Measurements from ENCODE around the gene HSPD1. TPM values are rescaled to one million over a fixed set of nuclear protein-coding genes. Genes with fewer than 3 reads are reported as not detected.
"Not testable (repeated sequence)": the region's sequence is repeated elsewhere in the genome, so short reads cannot be mapped to it uniquely, and the experiment has no call there.

Gene HSPD1
- total and polyA plus RNA-seq, 10 of the 15 experiments (the other 5 are each of a cell fraction or from before 2014, with no cell fraction given), result 345 to 1,169 (median 695) TPM

- FAIRE-seq; H3K4me3 ChIP-seq; ATAC-seq; H4K20me1 ChIP-seq (ENCODE audit: control insufficient read depth, insufficient read depth); H3K4me1 ChIP-seq (ENCODE audit: control insufficient read depth, insufficient read depth, low read length); H3K9ac ChIP-seq (ENCODE audit: control insufficient read depth, insufficient read depth, low read length); H3K9me3 ChIP-seq (replicated peaks; ENCODE audit: control insufficient read depth, insufficient read depth, low read length); BruUV-seq (replicated peaks); in situ Hi-C loops (cut with MboI); H3K27me3 ChIP-seq (replicated peaks in 1 of 2; ENCODE audit: control insufficient read depth in 2 of 2, insufficient read depth in 2 of 2, low read length in 1 of 2); H3K4me2 ChIP-seq (ENCODE audit: control insufficient read depth, insufficient read depth); DNase-seq (ENCODE audit: low read depth, low spot score); H3K27ac ChIP-seq (ENCODE audit: control insufficient read depth, insufficient read depth); H3K36me3 ChIP-seq (ENCODE audit: control insufficient read depth in 2 of 2, insufficient read depth in 2 of 2, low read length in 1 of 2): not testable (repeated sequence)
- TF ChIP-seq NFYB (IDR thresholded peaks at IDR 0.05; ENCODE audit: insufficient read depth, low read depth, low read length), result peak; percentile 81
- Histone ChIP-seq H3K79me2 (ENCODE audit: control insufficient read depth, insufficient read depth, low read length) (peaks cover 25% of the 10 kb centered on the region), H2AFZ (ENCODE audit: control insufficient read depth, low read depth, low read length) (peak overlapping the region; percentile 25; the same call in 1 of the 2 replicates)
- intact Hi-C loops (cut with micrococcal nuclease; ENCODE audit: unreplicated experiment), result loop anchor here (5.0 kb wide), 1 partner anchor 256 kb away; the partner anchor contains the start of gene MARS2
- ChIA-PET CTCF (interaction anchor here (1.5 kb wide), 2 partner anchors 8 to 27 kb away, joined by 3 read pairs; no protein-coding TSS in a partner anchor), POLR2A (interaction anchor here (1.8 to 4.8 kb wide), 3 partner anchors 10 to 49 kb away, joined by 10 to 63 read pairs (median 43); partner anchors contain the start of genes HSPD1, HSPE1 and SF3B1), SMC1A (ENCODE audit: uncharacterized antibody, unreplicated experiment) (interaction anchor here (0.6 to 3.8 kb wide), 4 partner anchors 14 to 62 kb away, joined by 3 to 32 read pairs (median 3); partner anchors contain the start of gene SF3B1), RAD21 (ENCODE audit: unreplicated experiment) (interaction anchor here (4.2 kb wide), 1 partner anchor 16 kb away, joined by 38 read pairs; the partner anchor contains the start of gene SF3B1)
- WGBS (ENCODE audit: insufficient coverage, insufficient replicate concordance, low lambda C conversion rate, missing lambda C conversion rate), result 67% methylated on average over 6 of the region's 6 CpGs
These were observed 48.7 kb downstream of the HSPD1 start for GRCh38 chr2:197450935-197451358.

GRCh38 chr2:197450465-197450864 lies 49.2 kb downstream of the HSPD1 start:
- no peak for DNase-seq (ENCODE audit: low read depth, low spot score)
- no peaks in the 10 kb centered on the region for H3K4me1 ChIP-seq (ENCODE audit: control insufficient read depth, insufficient read depth, low read length)
- no peak overlapping the region for H3K4me3 ChIP-seq
- no peaks in the 10 kb centered on the region for H3K36me3 ChIP-seq (ENCODE audit: control insufficient read depth in 2 of 2, insufficient read depth in 2 of 2, low read length in 1 of 2)
- H4K20me1 ChIP-seq (ENCODE audit: control insufficient read depth, insufficient read depth), result no peaks in the 10 kb centered on the region
- no peak for ATAC-seq
- H3K9ac ChIP-seq (ENCODE audit: control insufficient read depth, insufficient read depth, low read length), result no peak overlapping the region
- H3K79me2 ChIP-seq (ENCODE audit: control insufficient read depth, insufficient read depth, low read length), result peaks cover 20% of the 10 kb centered on the region
- H3K4me2 ChIP-seq (ENCODE audit: control insufficient read depth, insufficient read depth), result no peak overlapping the region
- H3K27me3 ChIP-seq (replicated peaks in 1 of 2; ENCODE audit: control insufficient read depth in 2 of 2, insufficient read depth in 2 of 2, low read length in 1 of 2), result no peaks in the 10 kb centered on the region
- H3K27ac ChIP-seq (ENCODE audit: control insufficient read depth, insufficient read depth), result no peak overlapping the region
- H3K9me3 ChIP-seq (replicated peaks; ENCODE audit: control insufficient read depth, insufficient read depth, low read length), result no peaks in the 10 kb centered on the region; the same call in 2 of the 3 replicates
- BruUV-seq (replicated peaks), result no TSS peak
- H2AFZ ChIP-seq (ENCODE audit: control insufficient read depth, low read depth, low read length), result no peak overlapping the region
- FAIRE-seq, result no peak
- TF ChIP-seq PAX8 (IDR thresholded peaks at IDR 0.05) (no peak), CHD4 (IDR thresholded peaks at IDR 0.05) (no peak), HDAC2 (IDR thresholded peaks at IDR 0.05) (no peak), ELK1 (IDR thresholded peaks at IDR 0.05; ENCODE audit: low read depth, low read length) (no peak)
- in situ Hi-C loops (cut with MboI) (no loop called here), intact Hi-C loops (cut with micrococcal nuclease; ENCODE audit: unreplicated experiment) (loop anchor here (5.0 kb wide), 1 partner anchor 257 kb away; the partner anchor contains the start of gene MARS2)
- ChIA-PET SMC1A (ENCODE audit: uncharacterized antibody, unreplicated experiment) (interaction anchor here (1.2 to 3.8 kb wide), 2 partner anchors 14 to 17 kb away, joined by 3 to 32 read pairs; partner anchors contain the start of gene SF3B1), RAD21 (ENCODE audit: unreplicated experiment) (interaction anchor here (0.9 to 4.2 kb wide), 2 partner anchors 14 to 15 kb away, joined by 3 to 38 read pairs; partner anchors contain the start of gene SF3B1), CTCF (interaction anchor here (0.7 to 1.5 kb wide), 3 partner anchors 9 to 54 kb away, joined by 3 read pairs; no protein-coding TSS in a partner anchor), POLR2A (interaction anchor here (3.5 to 4.8 kb wide), 2 partner anchors 14 to 50 kb away, joined by 43 to 63 read pairs; partner anchors contain the start of genes HSPD1, HSPE1 and SF3B1)
- 90% methylated on average over 16 of the region's 25 CpGs for whole genome bisulfite sequencing (ENCODE audit: insufficient coverage, insufficient replicate concordance, low lambda C conversion rate, missing lambda C conversion rate)
